Measurements from ENCODE around the gene GOLGA1.

Gene GOLGA1

GRCh38 chr9:124913378-124913777 lies 27.5 kb downstream of the GOLGA1 start:
- no peaks in the 10 kb centered on the region for H3K27me3 ChIP-seq (ENCODE audit: insufficient read depth, low read depth)
- no peaks in the 10 kb centered on the region for H4K20me1 ChIP-seq (ENCODE audit: insufficient read depth)
- no peaks in the 10 kb centered on the region for H3K36me3 ChIP-seq (ENCODE audit: insufficient read depth)
- no peak overlapping the region for H3K9ac ChIP-seq
- H2AFZ ChIP-seq (ENCODE audit: low read depth): no peak overlapping the region
- no peak overlapping the region for H3K4me2 ChIP-seq
- H3K27ac ChIP-seq: no peak overlapping the region
- H3K4me3 ChIP-seq (IDR thresholded peaks at IDR 0.05; ENCODE audit: insufficient read depth, low read depth, low read length): no peak overlapping the region
- H3K79me2 ChIP-seq (ENCODE audit: insufficient read depth, low read depth): no peaks in the 10 kb centered on the region
- H3K4me1 ChIP-seq (ENCODE audit: low read depth, poor library complexity, severe bottlenecking): no peaks in the 10 kb centered on the region
- TF ChIP-seq, protein P1, sequence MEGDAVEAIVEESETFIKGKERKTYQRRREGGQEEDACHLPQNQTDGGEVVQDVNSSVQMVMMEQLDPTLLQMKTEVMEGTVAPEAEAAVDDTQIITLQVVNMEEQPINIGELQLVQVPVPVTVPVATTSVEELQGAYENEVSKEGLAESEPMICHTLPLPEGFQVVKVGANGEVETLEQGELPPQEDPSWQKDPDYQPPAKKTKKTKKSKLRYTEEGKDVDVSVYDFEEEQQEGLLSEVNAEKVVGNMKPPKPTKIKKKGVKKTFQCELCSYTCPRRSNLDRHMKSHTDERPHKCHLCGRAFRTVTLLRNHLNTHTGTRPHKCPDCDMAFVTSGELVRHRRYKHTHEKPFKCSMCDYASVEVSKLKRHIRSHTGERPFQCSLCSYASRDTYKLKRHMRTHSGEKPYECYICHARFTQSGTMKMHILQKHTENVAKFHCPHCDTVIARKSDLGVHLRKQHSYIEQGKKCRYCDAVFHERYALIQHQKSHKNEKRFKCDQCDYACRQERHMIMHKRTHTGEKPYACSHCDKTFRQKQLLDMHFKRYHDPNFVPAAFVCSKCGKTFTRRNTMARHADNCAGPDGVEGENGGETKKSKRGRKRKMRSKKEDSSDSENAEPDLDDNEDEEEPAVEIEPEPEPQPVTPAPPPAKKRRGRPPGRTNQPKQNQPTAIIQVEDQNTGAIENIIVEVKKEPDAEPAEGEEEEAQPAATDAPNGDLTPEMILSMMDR (conservative IDR thresholded peaks at IDR 0.05; ENCODE audit: low read depth, low read length): no peak

- Histone ChIP-seq H3K4me2 (no peak overlapping the region), H2AFZ (ENCODE audit: low read depth) (no peak overlapping the region), H3K9ac (no peak overlapping the region), H3K27ac (no peak overlapping the region), H3K4me1 (ENCODE audit: low read depth, poor library complexity, severe bottlenecking) (no peaks in the 10 kb centered on the region), H3K36me3 (ENCODE audit: insufficient read depth) (no peaks in the 10 kb centered on the region), H3K79me2 (ENCODE audit: insufficient read depth, low read depth) (no peaks in the 10 kb centered on the region), H3K27me3 (ENCODE audit: insufficient read depth, low read depth) (no peaks in the 10 kb centered on the region), H4K20me1 (ENCODE audit: insufficient read depth) (no peaks in the 10 kb centered on the region), H3K4me3 (IDR thresholded peaks at IDR 0.05; ENCODE audit: insufficient read depth, low read depth, low read length) (no peak overlapping the region)
- TF ChIP-seq, protein P1 (conservative IDR thresholded peaks at IDR 0.05; ENCODE audit: low read depth, low read length): no peak
Measured at GRCh38 chr9:124911766-124912165, 29.1 kb downstream of the GOLGA1 start.

DNA sequence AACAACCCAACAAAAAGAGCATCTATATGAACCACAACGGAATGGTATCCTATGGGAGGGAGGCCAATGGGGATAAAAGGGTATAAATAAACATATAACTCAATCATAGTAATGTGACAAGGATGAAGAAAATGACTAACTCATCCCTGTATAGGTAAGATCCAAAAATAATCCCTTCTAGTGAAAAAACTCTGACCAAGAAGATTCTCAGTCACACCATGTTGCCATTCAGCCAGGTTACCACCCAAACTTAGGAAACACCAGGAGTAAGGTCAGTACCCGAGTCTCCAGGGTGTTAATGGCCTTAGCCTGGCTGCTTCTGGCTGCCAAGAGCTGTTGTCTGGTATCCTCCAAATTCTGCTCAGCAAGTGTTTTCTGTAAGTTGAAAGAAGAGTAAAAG lies 32.8 kb downstream of the GOLGA1 start:
- Histone ChIP-seq H3K27me3 (ENCODE audit: insufficient read depth, low read depth) (no peaks in the 10 kb centered on the region), H2AFZ (ENCODE audit: low read depth) (no peak overlapping the region)

GRCh38 chr9:124906966-124907365 lies 33.9 kb downstream of the GOLGA1 start:
- Histone ChIP-seq H3K4me1 (ENCODE audit: low read depth, poor library complexity, severe bottlenecking) (no peaks in the 10 kb centered on the region), H3K4me2 (no peak overlapping the region), H3K27ac (no peak overlapping the region), H3K36me3 (ENCODE audit: insufficient read depth) (no peaks in the 10 kb centered on the region), H4K20me1 (ENCODE audit: insufficient read depth) (no peaks in the 10 kb centered on the region), H2AFZ (ENCODE audit: low read depth) (no peak overlapping the region), H3K27me3 (ENCODE audit: insufficient read depth, low read depth) (no peaks in the 10 kb centered on the region), H3K9ac (no peak overlapping the region), H3K79me2 (ENCODE audit: insufficient read depth, low read depth) (no peaks in the 10 kb centered on the region), H3K4me3 (IDR thresholded peaks at IDR 0.05; ENCODE audit: insufficient read depth, low read depth, low read length) (no peak overlapping the region)
- TF ChIP-seq, protein P1 (conservative IDR thresholded peaks at IDR 0.05; ENCODE audit: low read depth, low read length): no peak

More for the DNA sequence above, 32.8 kb downstream of the GOLGA1 start:
- Histone ChIP-seq H4K20me1 (ENCODE audit: insufficient read depth) (no peaks in the 10 kb centered on the region), H3K9ac (no peak overlapping the region), H3K27ac (no peak overlapping the region), H3K4me3 (IDR thresholded peaks at IDR 0.05; ENCODE audit: insufficient read depth, low read depth, low read length) (no peak overlapping the region), H3K4me2 (no peak overlapping the region), H3K79me2 (ENCODE audit: insufficient read depth, low read depth) (no peaks in the 10 kb centered on the region), H3K4me1 (ENCODE audit: low read depth, poor library complexity, severe bottlenecking) (no peaks in the 10 kb centered on the region), H3K36me3 (ENCODE audit: insufficient read depth) (no peaks in the 10 kb centered on the region)
- TF ChIP-seq, protein P1 (conservative IDR thresholded peaks at IDR 0.05; ENCODE audit: low read depth, low read length): no peak
